GM23248 (cell line): Measurements from ENCODE around the gene ZNF398. TPM values are rescaled to one million over a fixed set of nuclear protein-coding genes. Genes with fewer than 3 reads are reported as not detected.
A peak's percentile ranks its signal among the peaks of the same experiment; 100 is the strongest.

ENCODE experiments used
- DNase-seq: peaks from one replicate; pipeline ENCODE4 v3.0.0-alpha.2; 2015
- H2AFZ ChIP-seq: fragments of 200-600 bp; sonication (generic); 2 replicates; pipeline ENCODE4 v1.6.1; 2016; ENCODE audit warnings: antibody characterized with exemption
- H3F3A ChIP-seq: fragments of 200-600 bp; sonication (generic); 2 replicates; pipeline ENCODE4 v1.6.1; 2016; ENCODE audit warnings: mild to moderate bottlenecking, antibody characterized with exemption, mixed run types; ENCODE audit not compliant: insufficient read depth
- H3K27ac ChIP-seq: fragments of 200-600 bp; sonication (generic); 2 replicates; pipeline ENCODE4 v1.5.1; 2016; ENCODE audit warnings: mild to moderate bottlenecking
- H3K27me3 ChIP-seq: fragments of 200-600 bp; sonication (generic); replicated peaks from 2 replicates; pipeline ENCODE4 v1.6.1; 2016; ENCODE audit warnings: mild to moderate bottlenecking; ENCODE audit not compliant: insufficient read depth
- H3K36me3 ChIP-seq: fragments of 200-600 bp; sonication (generic); 2 replicates; pipeline ENCODE4 v1.6.1; 2016; ENCODE audit warnings: low read depth, mild to moderate bottlenecking
- H3K4me1 ChIP-seq: fragments of 200-600 bp; sonication (generic); 2 replicates; pipeline ENCODE4 v1.6.1; 2016; ENCODE audit warnings: mild to moderate bottlenecking; ENCODE audit not compliant: insufficient read depth
- H3K4me2 ChIP-seq: fragments of 200-600 bp; sonication (generic); one replicate; pipeline ENCODE4 v1.6.1; 2016; ENCODE audit warnings: mild to moderate bottlenecking; ENCODE audit not compliant: unreplicated experiment
- H3K4me3 ChIP-seq: fragments of 200-600 bp; sonication (generic); 2 replicates; pipeline ENCODE4 v1.5.1; 2016; ENCODE audit warnings: mild to moderate bottlenecking
- H3K79me2 ChIP-seq: fragments of 200-600 bp; sonication (generic); 2 replicates; pipeline ENCODE4 v1.6.1; 2016; ENCODE audit warnings: mild to moderate bottlenecking; ENCODE audit not compliant: insufficient read depth
- H3K9ac ChIP-seq: fragments of 200-600 bp; sonication (generic); 2 replicates; pipeline ENCODE4 v1.6.1; 2016; ENCODE audit warnings: mild to moderate bottlenecking
- H3K9me2 ChIP-seq: fragments of 200-600 bp; sonication (generic); 2 replicates; pipeline ENCODE4 v1.6.1; 2016; ENCODE audit warnings: mixed run types, mild to moderate bottlenecking, moderate library complexity; ENCODE audit not compliant: insufficient read depth
- H3K9me3 ChIP-seq: fragments of 200-600 bp; sonication (generic); one replicate; pipeline ENCODE4 v1.6.1; 2017; ENCODE audit warnings: low read depth
- H4K20me1 ChIP-seq: fragments of 200-600 bp; sonication (generic); 2 replicates; pipeline ENCODE4 v1.6.0; 2016; ENCODE audit not compliant: insufficient read depth
- EZH2 ChIP-seq: fragments of 200-600 bp; sonication (generic); IDR thresholded peaks from 2 replicates; pipeline ENCODE4 v1.6.1; 2018; ENCODE audit warnings: antibody characterized with exemption, mild to moderate bottlenecking; ENCODE audit not compliant: insufficient read depth, poor library complexity, severe bottlenecking
- EZH2phosphoT487 ChIP-seq: fragments of 200-600 bp; sonication (generic); IDR thresholded peaks from 2 replicates; pipeline ENCODE4 v1.6.1; 2018; ENCODE audit warnings: antibody characterized with exemption, moderate library complexity, mild to moderate bottlenecking, low read depth; ENCODE audit not compliant: insufficient read depth
- WGBS, 2 experiments: methylation state at CpG; one replicate each; pipeline ENCODE4 v1.1.6; 2015 to 2017; ENCODE audit warnings: low lambda C conversion rate in 2 of 2, low coverage in 1 of 2; ENCODE audit errors: missing lambda C conversion rate in 2 of 2; 5-methylcytosine and 5-hydroxymethylcytosine counted together
- in situ Hi-C: fragments of 300-500 bp; cut with MboI; formaldehyde crosslinking; loops from 2 replicates; pipeline ENCODE4 v1.15.0; 2020
- polyA plus RNA-seq: library from polyadenylated mRNA; unstranded; fragments of >200 nt; fragmentation: Nextera tagmentation; extraction: Ambion mirVana; gene quantifications from 2 replicates; pipeline ENCODE4 v1.2.1, GENCODE V29; 2016
- total RNA-seq: library from RNA; depleted of rRNA; stranded (reverse); fragments of >200 nt; shearing (Covaris generic); gene quantifications from 2 replicates; pipeline ENCODE4 v1.2.3, GENCODE V29; 2014

ZNF398 gene
- total and polyA plus RNA-seq, 2 experiments from 2014 or later, result 6.7 to 12.5 TPM

- no peak overlapping the region for H3K4me3 ChIP-seq
- no peak for DNase-seq
- no peaks in the 10 kb centered on the region for H3K27me3 ChIP-seq
- no peaks in the 10 kb centered on the region for H3K36me3 ChIP-seq
- WGBS, 2 experiments, result 58 to 60% methylated on average over 12 of the region's 12 CpGs
- H3K79me2 ChIP-seq, result no peaks in the 10 kb centered on the region
- no peaks in the 10 kb centered on the region for H3K9me3 ChIP-seq
- in situ Hi-C loops, result no loop called here
- no peaks in the 10 kb centered on the region for H3K4me1 ChIP-seq
- H2AFZ ChIP-seq, result no peak overlapping the region
- no peaks in the 10 kb centered on the region for H3K9me2 ChIP-seq
- no peak overlapping the region for H3K27ac ChIP-seq
- H3F3A ChIP-seq, result peaks cover 8% of the 10 kb centered on the region; the same call in 1 of the 2 replicates
- no peak overlapping the region for H3K9ac ChIP-seq
- H3K4me2 ChIP-seq, result no peak overlapping the region
- no peak for TF ChIP-seq EZH2phosphoT487
- no peak for TF ChIP-seq EZH2
- no peaks in the 10 kb centered on the region for H4K20me1 ChIP-seq
Observed at GRCh38 chr7:149188637-149189259, 41.5 kb downstream of the ZNF398 start.

- H3F3A ChIP-seq, result peaks cover 8% of the 10 kb centered on the region; the same call in 1 of the 2 replicates
- no peak overlapping the region for H3K4me2 ChIP-seq
- TF ChIP-seq EZH2phosphoT487 (no peak), EZH2 (no peak)
- H3K4me1 ChIP-seq, result no peaks in the 10 kb centered on the region
- H4K20me1 ChIP-seq, result no peaks in the 10 kb centered on the region
- H3K27ac ChIP-seq, result no peak overlapping the region
- H3K9ac ChIP-seq, result no peak overlapping the region
- H3K79me2 ChIP-seq, result peaks cover 22% of the 10 kb centered on the region
- WGBS, 2 experiments, result 77 to 78% methylated on average over 5 of the region's 5 CpGs
- peak overlapping the region; percentile 72; the same call in 1 of the 2 replicates for H2AFZ ChIP-seq
- no peaks in the 10 kb centered on the region for H3K36me3 ChIP-seq
- in situ Hi-C loops, result no loop called here
- H3K27me3 ChIP-seq, result no peaks in the 10 kb centered on the region
- H3K4me3 ChIP-seq, result no peak overlapping the region
- H3K9me3 ChIP-seq, result no peaks in the 10 kb centered on the region
- DNase-seq, result no peak
- no peaks in the 10 kb centered on the region for H3K9me2 ChIP-seq
Observed at GRCh38 chr7:149191851-149192250, 44.6 kb downstream of the ZNF398 start.

GRCh38 chr7:149194799-149195179 is 47.5 kb downstream of the ZNF398 start:
- H3K9ac ChIP-seq, result peak overlapping the region; percentile 88
- WGBS, 2 experiments, result 93 to 98% methylated on average over 4 of the region's 4 CpGs

GRCh38 chr7:149195180-149196150 is 48.2 kb downstream of the ZNF398 start, which contains the start of gene ZNF282:
ZNF282 (plus strand) TSS chr7:149195546; CDS start chr7:149195590, 44 bp downstream.
- Histone ChIP-seq H3K9ac (peak within 1 kb of the TSS; percentile 88), H3K27ac (peak within 1 kb of the TSS; percentile 78), H3K9me2 (no peaks in the 10 kb centered on the region), H4K20me1 (no peaks in the 10 kb centered on the region), H3K4me1 (peaks cover 11% of the 10 kb centered on the region), H3K79me2 (peaks cover 58% of the 10 kb centered on the region), H3K4me3 (peak within 1 kb of the TSS; percentile 93), H2AFZ (peak within 1 kb of the TSS; percentile 91), H3K27me3 (no peaks in the 10 kb centered on the region), H3K9me3 (no peaks in the 10 kb centered on the region), H3K36me3 (peaks cover 16% of the 10 kb centered on the region), H3K4me2 (peak within 1 kb of the TSS; percentile 95), H3F3A (peaks cover 7% of the 10 kb centered on the region; the same call in 1 of the 2 replicates)
- peak; percentile 96 for DNase-seq
- TF ChIP-seq EZH2 (no peak), EZH2phosphoT487 (no peak)
- WGBS, 2 experiments, result 1 to 2% methylated on average over 43 to 70 of the region's 97 CpGs
- in situ Hi-C loops, result no loop called here

More at GRCh38 chr7:149194799-149195179, 47.5 kb downstream of the ZNF398 start:
- no peak for TF ChIP-seq EZH2phosphoT487
- no peak for TF ChIP-seq EZH2
- H3K79me2 ChIP-seq, result peaks cover 51% of the 10 kb centered on the region
- in situ Hi-C loops, result no loop called here
- no peaks in the 10 kb centered on the region for H3K9me2 ChIP-seq
- H3K27ac ChIP-seq, result peak overlapping the region; percentile 78; the same call in 1 of the 2 replicates
- H3K36me3 ChIP-seq, result peaks cover 11% of the 10 kb centered on the region
- no peaks in the 10 kb centered on the region for H4K20me1 ChIP-seq
- peaks cover 7% of the 10 kb centered on the region for H3K4me1 ChIP-seq
- no peak for DNase-seq
- peaks cover 4% of the 10 kb centered on the region; the same call in 1 of the 2 replicates for H3F3A ChIP-seq
- H3K4me2 ChIP-seq, result peak overlapping the region; percentile 86
- no peaks in the 10 kb centered on the region for H3K9me3 ChIP-seq
- H3K4me3 ChIP-seq, result peak overlapping the region; percentile 93
- H3K27me3 ChIP-seq, result no peaks in the 10 kb centered on the region
- H2AFZ ChIP-seq, result peak overlapping the region; percentile 91
